Measurements from ENCODE around the gene IL18R1.

- TF ChIP-seq, protein P1, sequence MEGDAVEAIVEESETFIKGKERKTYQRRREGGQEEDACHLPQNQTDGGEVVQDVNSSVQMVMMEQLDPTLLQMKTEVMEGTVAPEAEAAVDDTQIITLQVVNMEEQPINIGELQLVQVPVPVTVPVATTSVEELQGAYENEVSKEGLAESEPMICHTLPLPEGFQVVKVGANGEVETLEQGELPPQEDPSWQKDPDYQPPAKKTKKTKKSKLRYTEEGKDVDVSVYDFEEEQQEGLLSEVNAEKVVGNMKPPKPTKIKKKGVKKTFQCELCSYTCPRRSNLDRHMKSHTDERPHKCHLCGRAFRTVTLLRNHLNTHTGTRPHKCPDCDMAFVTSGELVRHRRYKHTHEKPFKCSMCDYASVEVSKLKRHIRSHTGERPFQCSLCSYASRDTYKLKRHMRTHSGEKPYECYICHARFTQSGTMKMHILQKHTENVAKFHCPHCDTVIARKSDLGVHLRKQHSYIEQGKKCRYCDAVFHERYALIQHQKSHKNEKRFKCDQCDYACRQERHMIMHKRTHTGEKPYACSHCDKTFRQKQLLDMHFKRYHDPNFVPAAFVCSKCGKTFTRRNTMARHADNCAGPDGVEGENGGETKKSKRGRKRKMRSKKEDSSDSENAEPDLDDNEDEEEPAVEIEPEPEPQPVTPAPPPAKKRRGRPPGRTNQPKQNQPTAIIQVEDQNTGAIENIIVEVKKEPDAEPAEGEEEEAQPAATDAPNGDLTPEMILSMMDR (IDR thresholded peaks at IDR 0.05; ENCODE audit: low read depth, low read length) = no peak
- TF ChIP-seq POLR2A (IDR thresholded peaks at IDR 0.05; ENCODE audit: extremely low read depth, insufficient read length) = no peak
- TF ChIP-seq MAX (IDR thresholded peaks at IDR 0.05; ENCODE audit: low read depth, low read length) = no peak
These were observed 18.6 kb upstream of the IL18R1 start for GRCh38 chr2:102337012-102337411.
